ENCODE results near the gene CHD5.
"Not testable (repeated sequence)": the region's sequence is repeated elsewhere in the genome, so short reads cannot be mapped to it uniquely, and the experiment has no call there.

Gene CHD5

GRCh38 chr1:6086358-6086757 is 93.8 kb downstream of the CHD5 start:
- DNase-seq (ENCODE audit: low spot score) = no peak

GRCh38 chr1:6085666-6086065 is 94.5 kb downstream of the CHD5 start:
- no peak for DNase-seq (ENCODE audit: low spot score)

- no peak for DNase-seq (ENCODE audit: low spot score)
Measured at GRCh38 chr1:6084781-6085495, 95.2 kb downstream of the CHD5 start.

GRCh38 chr1:6083801-6084446 is 96.2 kb downstream of the CHD5 start:
- DNase-seq (ENCODE audit: low spot score) = no peak

- DNase-seq (ENCODE audit: low spot score) = no peak
Measured at GRCh38 chr1:6083385-6083784, 96.7 kb downstream of the CHD5 start.

GRCh38 chr1:6082430-6082971 is 97.6 kb downstream of the CHD5 start:
- no peak for DNase-seq (ENCODE audit: low spot score)

GRCh38 chr1:6081901-6082300 is 98.2 kb downstream of the CHD5 start:
- no peak for DNase-seq (ENCODE audit: low spot score)

GRCh38 chr1:6080469-6080868 is 99.7 kb downstream of the CHD5 start:
- DNase-seq (ENCODE audit: low spot score) = no peak

- DNase-seq (ENCODE audit: low spot score) = no peak
Measured at GRCh38 chr1:6077919-6078318, 102.2 kb downstream of the CHD5 start.

GRCh38 chr1:6077506-6077905 is 102.6 kb downstream of the CHD5 start:
- DNase-seq (ENCODE audit: low spot score) = no peak

GRCh38 chr1:6077061-6077460 is 103.1 kb downstream of the CHD5 start:
- DNase-seq (ENCODE audit: low spot score) = not testable (repeated sequence)

GRCh38 chr1:6075748-6076147 is 104.4 kb downstream of the CHD5 start:
- no peak for DNase-seq (ENCODE audit: low spot score)

- DNase-seq (ENCODE audit: low spot score) = no peak
Measured at GRCh38 chr1:6074192-6074901, 105.8 kb downstream of the CHD5 start.

- no peak for DNase-seq (ENCODE audit: low spot score)
Measured at GRCh38 chr1:6073480-6074053, 106.6 kb downstream of the CHD5 start.

- DNase-seq (ENCODE audit: low spot score) = no peak
Measured at GRCh38 chr1:6072774-6073479, 107.2 kb downstream of the CHD5 start.

- no peak for DNase-seq (ENCODE audit: low spot score)
Measured at GRCh38 chr1:6071219-6071618, 108.9 kb downstream of the CHD5 start.

- DNase-seq (ENCODE audit: low spot score) = no peak
Measured at GRCh38 chr1:6070450-6070974, 109.6 kb downstream of the CHD5 start.

- DNase-seq (ENCODE audit: low spot score) = no peak
Measured at GRCh38 chr1:6069573-6069972, 110.5 kb downstream of the CHD5 start.

GRCh38 chr1:6068932-6069331 is 111.2 kb downstream of the CHD5 start:
- DNase-seq (ENCODE audit: low spot score) = no peak

GRCh38 chr1:6068073-6068472 is 112.0 kb downstream of the CHD5 start:
- DNase-seq (ENCODE audit: low spot score) = no peak

- no peak for DNase-seq (ENCODE audit: low spot score)
Measured at GRCh38 chr1:6066680-6067079, 113.4 kb downstream of the CHD5 start.

Measured in globus pallidus (tissue), 1 donor.